Right lobe of liver (tissue), 4 donors: ENCODE data around the gene DLEC1.

Experiments used
- POLR2A ChIP-seq: fragments of 450-650 bp; IDR thresholded peaks from one replicate; pipeline ENCODE4 v1.6.1; 2017; ENCODE audit warnings: antibody characterized with exemption, mild to moderate bottlenecking
- TF ChIP-seq, protein P1 (sequence below), 4 donors: fragments of 200-600 bp in 3 of 4; fragments of 450-650 bp in 1 of 4; IDR thresholded peaks; one replicate each; pipeline versions ENCODE4 v1.5.1 to v1.8.0; 2016 to 2022; ENCODE audit warnings: antibody characterized with exemption in 4 of 4, mild to moderate bottlenecking in 2 of 4
- donor health status: DM: no; HTN: no; CAD: no.
- donor health status: DM: no; HTN: no; CAD: no.
- donor health status: DM: no; HTN: yes; CAD: no.

DNA sequence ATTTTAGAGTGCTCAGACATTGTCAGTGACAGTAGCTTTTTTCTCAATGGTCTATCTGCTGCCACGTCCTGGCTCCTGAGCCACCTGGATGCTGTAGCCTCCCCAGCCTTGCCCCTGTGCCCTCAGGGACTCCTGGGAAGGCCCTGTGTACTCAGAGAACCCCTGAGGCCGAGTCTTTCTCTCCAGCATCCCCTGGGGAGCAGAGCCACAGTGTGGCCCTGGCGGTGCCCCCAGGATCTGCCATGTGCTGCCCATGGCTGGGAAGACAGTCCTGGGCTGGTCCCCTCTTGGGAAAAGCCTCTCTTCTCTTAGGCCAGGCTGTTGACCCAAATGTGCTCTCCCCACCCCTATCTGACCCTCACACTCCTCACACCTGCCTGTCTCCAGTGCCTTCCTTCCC, 104.5 kb downstream of the DLEC1 start:
- TF ChIP-seq, protein P1, sequence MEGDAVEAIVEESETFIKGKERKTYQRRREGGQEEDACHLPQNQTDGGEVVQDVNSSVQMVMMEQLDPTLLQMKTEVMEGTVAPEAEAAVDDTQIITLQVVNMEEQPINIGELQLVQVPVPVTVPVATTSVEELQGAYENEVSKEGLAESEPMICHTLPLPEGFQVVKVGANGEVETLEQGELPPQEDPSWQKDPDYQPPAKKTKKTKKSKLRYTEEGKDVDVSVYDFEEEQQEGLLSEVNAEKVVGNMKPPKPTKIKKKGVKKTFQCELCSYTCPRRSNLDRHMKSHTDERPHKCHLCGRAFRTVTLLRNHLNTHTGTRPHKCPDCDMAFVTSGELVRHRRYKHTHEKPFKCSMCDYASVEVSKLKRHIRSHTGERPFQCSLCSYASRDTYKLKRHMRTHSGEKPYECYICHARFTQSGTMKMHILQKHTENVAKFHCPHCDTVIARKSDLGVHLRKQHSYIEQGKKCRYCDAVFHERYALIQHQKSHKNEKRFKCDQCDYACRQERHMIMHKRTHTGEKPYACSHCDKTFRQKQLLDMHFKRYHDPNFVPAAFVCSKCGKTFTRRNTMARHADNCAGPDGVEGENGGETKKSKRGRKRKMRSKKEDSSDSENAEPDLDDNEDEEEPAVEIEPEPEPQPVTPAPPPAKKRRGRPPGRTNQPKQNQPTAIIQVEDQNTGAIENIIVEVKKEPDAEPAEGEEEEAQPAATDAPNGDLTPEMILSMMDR (IDR thresholded peaks at IDR 0.05), result no peak
- no peak for TF ChIP-seq POLR2A
